Natural killer cell treated with Interleukin-12 subunit alpha and Interleukin-12 subunit beta and Interleukin-15 and Interleukin-18, amount 100 ng/mL, for 72 hours (primary cell): ENCODE measurements around the gene DSG1. TPM values are rescaled to one million over a fixed set of nuclear protein-coding genes. Genes with fewer than 3 reads are reported as not detected.
"Not testable (repeated sequence)": the region's sequence is repeated elsewhere in the genome, so short reads cannot be mapped to it uniquely, and the experiment has no call there.

Experiments used
- ATAC-seq, 2 donors: fragments of 150-1000 bp; cut with Tn5 transposase in 1 of 2; sonication (Bioruptor Pico), chemical (Tn5 transposase) in 1 of 2; 2 replicates each; pipeline ENCODE4 v1.10.0; 2021
- DNase-seq: peaks from one replicate; pipeline ENCODE4 v3.0.0; 2022; ENCODE audit warnings: low spot score
- H3K27ac Mint-ChIP-seq, 2 donors: 1 replicate in 1 of 2; 2 replicates in 1 of 2; pipeline ENCODE4 v1.8.0; 2022; ENCODE audit warnings: mixed read lengths in 2 of 2, mild to moderate bottlenecking in 1 of 2, moderate library complexity in 1 of 2
- H3K27me3 Mint-ChIP-seq, 2 donors: 1 replicate in 1 of 2; 2 replicates in 1 of 2; pipeline ENCODE4 v1.8.0; 2022; ENCODE audit warnings: mixed read lengths in 2 of 2
- H3K36me3 Mint-ChIP-seq: one replicate; pipeline ENCODE4 v1.8.0; 2022; ENCODE audit warnings: mixed read lengths
- H3K4me1 Mint-ChIP-seq, 2 donors: 1 replicate in 1 of 2; 2 replicates in 1 of 2; pipeline ENCODE4 v1.8.0; 2022; ENCODE audit warnings: low read depth in 2 of 2, mixed read lengths in 2 of 2, mild to moderate bottlenecking in 1 of 2
- H3K4me3 Mint-ChIP-seq: one replicate; pipeline ENCODE4 v1.8.0; 2022; ENCODE audit warnings: mixed read lengths
- H3K9me3 Mint-ChIP-seq: 2 replicates; pipeline ENCODE4 v1.8.0; 2022; ENCODE audit warnings: mixed read lengths
- total RNA-seq, 2 donors: library from RNA; stranded (reverse); gene quantifications; one replicate each; pipeline ENCODE4 v1.2.3, GENCODE V29; 2022

DSG1 gene
- not detected for total RNA-seq

GRCh38 chr18:31317860-31318259, at the start of gene DSG1:
TSS of gene DSG1 (plus strand) at chr18:31318160. CDS start at chr18:31318301, 141 bp downstream.
- no peak within 1 kb of the TSS for H3K27ac Mint-ChIP-seq
- no peaks in the 10 kb centered on the region for H3K27me3 Mint-ChIP-seq
- H3K9me3 Mint-ChIP-seq: peaks cover 9% of the 10 kb centered on the region
- H3K4me3 Mint-ChIP-seq: no peak within 1 kb of the TSS
- no peaks in the 10 kb centered on the region for H3K36me3 Mint-ChIP-seq
- DNase-seq (no peak), ATAC-seq (no peak)
- H3K4me1 Mint-ChIP-seq: no peaks in the 10 kb centered on the region

- DNase-seq (no peak), ATAC-seq (no peak)
- no peak overlapping the region for H3K27ac Mint-ChIP-seq
- no peaks in the 10 kb centered on the region for H3K36me3 Mint-ChIP-seq
- peaks cover 12% of the 10 kb centered on the region for H3K9me3 Mint-ChIP-seq
- H3K4me3 Mint-ChIP-seq: no peak overlapping the region
- no peaks in the 10 kb centered on the region for H3K4me1 Mint-ChIP-seq
- no peaks in the 10 kb centered on the region for H3K27me3 Mint-ChIP-seq
These were observed 49.0 kb upstream of the DSG1 start for GRCh38 chr18:31268985-31269406.

GRCh38 chr18:31269566-31269965, 48.4 kb upstream of the DSG1 start:
- DNase-seq (no peak), ATAC-seq (no peak)
- H3K27me3 Mint-ChIP-seq: no peaks in the 10 kb centered on the region
- H3K4me1 Mint-ChIP-seq: no peaks in the 10 kb centered on the region
- peaks cover 12% of the 10 kb centered on the region for H3K9me3 Mint-ChIP-seq
- no peaks in the 10 kb centered on the region for H3K36me3 Mint-ChIP-seq
- no peak overlapping the region for H3K27ac Mint-ChIP-seq
- H3K4me3 Mint-ChIP-seq: no peak overlapping the region

GRCh38 chr18:31270578-31270977, 47.4 kb upstream of the DSG1 start:
- H3K36me3 Mint-ChIP-seq: no peaks in the 10 kb centered on the region
- no peak overlapping the region for H3K27ac Mint-ChIP-seq
- no peak overlapping the region for H3K4me3 Mint-ChIP-seq
- ATAC-seq (no peak), DNase-seq (no peak)
- no peaks in the 10 kb centered on the region for H3K27me3 Mint-ChIP-seq
- H3K4me1 Mint-ChIP-seq: no peaks in the 10 kb centered on the region
- peaks cover 12% of the 10 kb centered on the region for H3K9me3 Mint-ChIP-seq

GRCh38 chr18:31273812-31274527, 44.0 kb upstream of the DSG1 start:
- Mint-ChIP-seq H3K36me3 (no peaks in the 10 kb centered on the region), H3K9me3 (peaks cover 6% of the 10 kb centered on the region), H3K4me3 (no peak overlapping the region), H3K4me1 (no peaks in the 10 kb centered on the region), H3K27me3 (no peaks in the 10 kb centered on the region), H3K27ac (no peak overlapping the region)
- DNase-seq (no peak), ATAC-seq (no peak)

GRCh38 chr18:31274931-31275330, 43.0 kb upstream of the DSG1 start:
- ATAC-seq (no peak), DNase-seq (no peak)
- no peaks in the 10 kb centered on the region for H3K27me3 Mint-ChIP-seq
- H3K36me3 Mint-ChIP-seq: no peaks in the 10 kb centered on the region
- no peak overlapping the region for H3K27ac Mint-ChIP-seq
- H3K9me3 Mint-ChIP-seq: peaks cover 6% of the 10 kb centered on the region
- no peaks in the 10 kb centered on the region for H3K4me1 Mint-ChIP-seq
- H3K4me3 Mint-ChIP-seq: no peak overlapping the region

- no peak for ATAC-seq
- H3K9me3 Mint-ChIP-seq: peaks cover 6% of the 10 kb centered on the region
- H3K27ac Mint-ChIP-seq: no peak overlapping the region
- no peaks in the 10 kb centered on the region for H3K36me3 Mint-ChIP-seq
- no peak for DNase-seq
- no peaks in the 10 kb centered on the region for H3K27me3 Mint-ChIP-seq
- H3K4me1 Mint-ChIP-seq: no peaks in the 10 kb centered on the region
- H3K4me3 Mint-ChIP-seq: no peak overlapping the region
These were observed 42.1 kb upstream of the DSG1 start for GRCh38 chr18:31275722-31276463.

- H3K9me3 Mint-ChIP-seq: no peaks in the 10 kb centered on the region
- ATAC-seq (no peak), DNase-seq (no peak)
- no peaks in the 10 kb centered on the region for H3K36me3 Mint-ChIP-seq
- no peaks in the 10 kb centered on the region for H3K27me3 Mint-ChIP-seq
- H3K4me1 Mint-ChIP-seq: no peaks in the 10 kb centered on the region
- H3K27ac Mint-ChIP-seq: no peak overlapping the region
- no peak overlapping the region for H3K4me3 Mint-ChIP-seq
These were observed 39.3 kb upstream of the DSG1 start for GRCh38 chr18:31278609-31279071.

GRCh38 chr18:31280502-31280901, 37.5 kb upstream of the DSG1 start:
- H3K27me3 Mint-ChIP-seq: no peaks in the 10 kb centered on the region
- no peak overlapping the region for H3K4me3 Mint-ChIP-seq
- H3K27ac Mint-ChIP-seq: no peak overlapping the region
- ATAC-seq (no peak), DNase-seq (no peak)
- H3K4me1 Mint-ChIP-seq: no peaks in the 10 kb centered on the region
- H3K36me3 Mint-ChIP-seq: no peaks in the 10 kb centered on the region
- H3K9me3 Mint-ChIP-seq: peaks cover 5% of the 10 kb centered on the region

- Mint-ChIP-seq H3K27ac (no peak overlapping the region), H3K27me3 (no peaks in the 10 kb centered on the region), H3K4me3 (no peak overlapping the region), H3K9me3 (peaks cover 13% of the 10 kb centered on the region), H3K4me1 (no peaks in the 10 kb centered on the region), H3K36me3 (peaks cover 5% of the 10 kb centered on the region)
- DNase-seq (no peak), ATAC-seq (no peak)
These were observed 36.5 kb upstream of the DSG1 start for GRCh38 chr18:31281437-31281836.

GRCh38 chr18:31289446-31289845, 28.5 kb upstream of the DSG1 start:
- not testable (repeated sequence) for ATAC-seq, H3K4me3 Mint-ChIP-seq, H3K4me1 Mint-ChIP-seq, DNase-seq, H3K27ac Mint-ChIP-seq, H3K27me3 Mint-ChIP-seq
- H3K9me3 Mint-ChIP-seq: peaks cover 43% of the 10 kb centered on the region
- H3K36me3 Mint-ChIP-seq: peaks cover 19% of the 10 kb centered on the region

- no peak overlapping the region for H3K4me3 Mint-ChIP-seq
- no peaks in the 10 kb centered on the region for H3K27me3 Mint-ChIP-seq
- ATAC-seq: no peak
- no peak overlapping the region for H3K27ac Mint-ChIP-seq
- peaks cover 12% of the 10 kb centered on the region for H3K36me3 Mint-ChIP-seq
- DNase-seq: no peak
- no peaks in the 10 kb centered on the region for H3K4me1 Mint-ChIP-seq
- H3K9me3 Mint-ChIP-seq: peaks cover 29% of the 10 kb centered on the region
These were observed 26.3 kb upstream of the DSG1 start for GRCh38 chr18:31291688-31292087.

GRCh38 chr18:31294199-31294747, 23.7 kb upstream of the DSG1 start:
- Mint-ChIP-seq H3K9me3 (peaks cover 21% of the 10 kb centered on the region), H3K27me3 (no peaks in the 10 kb centered on the region), H3K4me3 (no peak overlapping the region), H3K27ac (no peak overlapping the region), H3K36me3 (peaks cover 12% of the 10 kb centered on the region), H3K4me1 (no peaks in the 10 kb centered on the region)
- DNase-seq (no peak), ATAC-seq (no peak)

- Mint-ChIP-seq H3K9me3 (peaks cover 15% of the 10 kb centered on the region), H3K27ac (no peak overlapping the region), H3K27me3 (no peaks in the 10 kb centered on the region), H3K36me3 (no peaks in the 10 kb centered on the region), H3K4me3 (no peak overlapping the region), H3K4me1 (no peaks in the 10 kb centered on the region)
- DNase-seq (no peak), ATAC-seq (no peak)
These were observed 20.7 kb upstream of the DSG1 start for GRCh38 chr18:31297248-31297647.
